Hematopoietic multipotent progenitor cell (in vitro differentiated cells): ENCODE data around the gene GABPB1. TPM values are rescaled to one million over a fixed set of nuclear protein-coding genes. Genes with fewer than 3 reads are reported as not detected.

Experiments used
- DNase-seq, 3 donors: peaks; one replicate each; pipeline ENCODE4 v3.0.0-alpha.2; 2011 to 2015; ENCODE audit warnings: low read depth in 2 of 3, low spot score in 2 of 3
- small RNA-seq: library from RNA; depleted of rRNA; stranded (forward); fragments of <200 nt; gene quantifications from one replicate; pipeline ENCODE3, GENCODE V24; 2012
- total RNA-seq: library from RNA; depleted of rRNA; stranded (reverse); fragments of >200 nt; gene quantifications from one replicate; pipeline ENCODE4 v1.2.3, GENCODE V29; 2012

Gene GABPB1
- total RNA-seq, 1 donor = 94.5 TPM

- DNase-seq = no peak
Observed at GRCh38 chr15:50246631-50247030, 108.4 kb downstream of the GABPB1 start.

- DNase-seq = no peak
Observed at GRCh38 chr15:50244959-50245624, 109.9 kb downstream of the GABPB1 start.

- DNase-seq = no peak
Observed at GRCh38 chr15:50244153-50244552, 110.8 kb downstream of the GABPB1 start.

- peak in 1 of 3 donors; percentile 28 for DNase-seq
Observed at GRCh38 chr15:50241684-50242450, 113.1 kb downstream of the GABPB1 start.

- no peak for DNase-seq
Observed at GRCh38 chr15:50238255-50238654, 116.7 kb downstream of the GABPB1 start.

GRCh38 chr15:50236433-50236832 lies 118.6 kb downstream of the GABPB1 start:
- DNase-seq = no peak

GRCh38 chr15:50235794-50236193 lies 119.2 kb downstream of the GABPB1 start:
- DNase-seq = no peak

GRCh38 chr15:50234764-50235163 lies 120.2 kb downstream of the GABPB1 start:
- DNase-seq = no peak

GRCh38 chr15:50233192-50233736 lies 121.7 kb downstream of the GABPB1 start:
- no peak for DNase-seq

GRCh38 chr15:50232791-50233190 lies 122.2 kb downstream of the GABPB1 start:
- DNase-seq = no peak

- no peak for DNase-seq
Observed at GRCh38 chr15:50231761-50232160, 123.2 kb downstream of the GABPB1 start.

- DNase-seq = no peak
Observed at GRCh38 chr15:50229336-50229735, 125.7 kb downstream of the GABPB1 start.

GRCh38 chr15:50228866-50229265 lies 126.1 kb downstream of the GABPB1 start:
- no peak for DNase-seq

- DNase-seq = no peak
Observed at GRCh38 chr15:50227076-50227475, 127.9 kb downstream of the GABPB1 start.

- no peak for DNase-seq
Observed at GRCh38 chr15:50225938-50226337, 129.1 kb downstream of the GABPB1 start.

Small RNA genes lying within 50 kb of the gene (small RNA-seq; reads per million reads assigned to genes)
- gene RNU6-94P = not detected

Other genes starting within 250 kb of the GABPB1 start
- gene ATP8B4, start 236.0 kb downstream of the GABPB1 start, total RNA-seq = 141 TPM
- gene SLC27A2, start 173.0 kb downstream of the GABPB1 start, total RNA-seq = 49.8 TPM
- 66.8 TPM for gene HDC, start 89.5 kb downstream of the GABPB1 start, total RNA-seq
- gene USP8, start 69.2 kb upstream of the GABPB1 start, total RNA-seq = 14.0 TPM
- gene USP50, start 191.5 kb upstream of the GABPB1 start, total RNA-seq = 0.27 TPM